HCT116 (cell line): ENCODE measurements around the gene TNFRSF19. TPM values are rescaled to one million over a fixed set of nuclear protein-coding genes. Genes with fewer than 3 reads are reported as not detected.

ENCODE experiments used
- ATAC-seq: fragments of 200-7000 bp; cut with Tn5 transposase; 2 replicates; pipeline ENCODE4 v1.9.1; 2020; ENCODE audit warnings: mild to moderate bottlenecking, moderate library complexity
- BruUV-seq: library from RNA; stranded (reverse); fragments of 400-500 nt; replicated peaks from 2 replicates; lab custom pipeline; 2021; lab: Mats Ljungman, UMichigan
- CTCF ChIA-PET: fragments of 300-600 bp; sonication (Branson Sonifier 250); formaldehyde crosslinking; loops from one replicate; lab custom pipeline; 2021; ENCODE audit warnings: antibody characterized with exemption; lab: Charles Lee
- POLR2A ChIA-PET: fragments of 300-600, 350-600 bp; sonication (Branson Sonifier 250); formaldehyde crosslinking; loops from one replicate; lab custom pipeline; 2021; ENCODE audit warnings: antibody characterized with exemption; lab: Charles Lee
- RAD21 ChIA-PET, 2 experiments: fragments of 300-600 bp; sonication (Branson Sonifier 250); formaldehyde crosslinking; loops; one replicate each; lab custom pipeline; 2023; ENCODE audit warnings: low total read pairs in 2 of 2; ENCODE audit not compliant: uncharacterized antibody in 2 of 2, unreplicated experiment in 2 of 2, low non-redundant PET in 1 of 2; lab: Charles Lee
- DNase-seq: peaks from one replicate; pipeline ENCODE4 v3.0.0-alpha.2; 2010; ENCODE audit warnings: low read depth, low spot score
- H2AFZ ChIP-seq: fragments of 200-600 bp; shearing (Covaris generic), sonication (generic); 2 replicates; pipeline ENCODE4 v1.6.1; 2017; ENCODE audit warnings: low read depth, mixed run types, mixed read lengths, antibody characterized with exemption, low read length; ENCODE audit not compliant: poor library complexity, severe bottlenecking
- H3K27ac ChIP-seq: 2 replicates; pipeline ENCODE4 v1.5.1; 2012; ENCODE audit warnings: low read depth, low read length
- H3K27me3 ChIP-seq: fragments of 200-600 bp; sonication (generic); 2 replicates; pipeline ENCODE4 v1.6.1; 2016; ENCODE audit warnings: mixed run types, low read length, mixed read lengths; ENCODE audit not compliant: insufficient read depth
- H3K36me3 ChIP-seq, 2 experiments: fragments of 200-500 bp in 1 of 2; fragments of 200-600 bp in 1 of 2; sonication (Bioruptor generic) in 1 of 2; sonication (generic) in 1 of 2; 2 replicates each; pipeline versions ENCODE4 v1.5.1 to v1.6.1; 2014 to 2016; ENCODE audit warnings: low read length in 2 of 2, inconsistent platforms in 1 of 2, mixed read lengths in 1 of 2, mixed run types in 1 of 2; ENCODE audit not compliant: insufficient read depth in 2 of 2, control insufficient read depth in 1 of 2
- H3K4me1 ChIP-seq, 2 experiments: fragments of 200-600 bp in 1 of 2; sonication (generic) in 1 of 2; 2 replicates each; pipeline versions ENCODE4 v1.5.1 to v1.6.1; 2012 to 2017; ENCODE audit warnings: low read length in 2 of 2, inconsistent platforms in 1 of 2, mild to moderate bottlenecking in 1 of 2, mixed read lengths in 1 of 2, mixed run types in 1 of 2, moderate library complexity in 1 of 2; ENCODE audit not compliant: insufficient read depth in 2 of 2, control insufficient read depth in 1 of 2
- H3K4me2 ChIP-seq: fragments of 200-600 bp; sonication (generic); 2 replicates; pipeline ENCODE4 v1.6.1; 2017; ENCODE audit warnings: mixed run types, low read length, mixed read lengths
- H3K4me3 ChIP-seq, 2 experiments: fragments of 200-600 bp in 1 of 2; sonication (generic) in 1 of 2; replicated peaks in 1 of 2; 2 replicates each; pipeline ENCODE4 v1.5.1; 2011 to 2016; ENCODE audit warnings: low read length in 2 of 2, control low read depth in 1 of 2, low read depth in 1 of 2, mild to moderate bottlenecking in 1 of 2, mixed read lengths in 1 of 2, mixed run types in 1 of 2
- H3K79me2 ChIP-seq: fragments of 200-600 bp; sonication (generic); 2 replicates; pipeline ENCODE4 v1.6.1; 2017; ENCODE audit warnings: mild to moderate bottlenecking, mixed run types, low read length, moderate library complexity, mixed read lengths; ENCODE audit not compliant: insufficient read depth
- H3K9ac ChIP-seq: fragments of 200-600 bp; sonication (generic); 2 replicates; pipeline ENCODE4 v1.6.1; 2016; ENCODE audit warnings: low read length, mixed read lengths
- H3K9me2 ChIP-seq: fragments of 200-600 bp; sonication (generic), shearing (Covaris generic); 2 replicates; pipeline ENCODE4 v1.6.1; 2017; ENCODE audit warnings: mixed run types, mild to moderate bottlenecking, moderate library complexity; ENCODE audit not compliant: insufficient read depth
- H3K9me3 ChIP-seq, 2 experiments: fragments of 200-500 bp in 1 of 2; fragments of 200-600 bp in 1 of 2; sonication (Bioruptor generic) in 1 of 2; sonication (generic) in 1 of 2; 2 replicates each; pipeline ENCODE4 v1.6.1; 2014 to 2017; ENCODE audit warnings: low read length in 2 of 2, mixed read lengths in 2 of 2, inconsistent platforms in 1 of 2, low read depth in 1 of 2, mild to moderate bottlenecking in 1 of 2, mixed run types in 1 of 2, moderate library complexity in 1 of 2; ENCODE audit not compliant: control insufficient read depth in 1 of 2, insufficient read depth in 1 of 2
- H4K20me1 ChIP-seq: fragments of 200-600 bp; sonication (generic), shearing (Covaris generic); 2 replicates; pipeline ENCODE4 v1.6.1; 2017; ENCODE audit warnings: mixed run types, mild to moderate bottlenecking, moderate library complexity; ENCODE audit not compliant: insufficient read depth
- ELF1 ChIP-seq: IDR thresholded peaks from 2 replicates; pipeline ENCODE4 v1.6.1; 2012; ENCODE audit warnings: low read depth, borderline replicate concordance
- EZH2 ChIP-seq: fragments of 200-600 bp; sonication (generic); IDR thresholded peaks from 2 replicates; pipeline ENCODE4 v1.6.1; 2017; ENCODE audit warnings: antibody characterized with exemption, mixed run types
- EZH2phosphoT487 ChIP-seq: fragments of 200-600 bp; IDR thresholded peaks from 2 replicates; pipeline ENCODE4 v1.6.1; 2018; ENCODE audit warnings: antibody characterized with exemption, borderline replicate concordance
- FOSL1 ChIP-seq: IDR thresholded peaks from 2 replicates; pipeline ENCODE4 v1.6.1; 2012; ENCODE audit warnings: low read depth
- JUND ChIP-seq: IDR thresholded peaks from 2 replicates; pipeline ENCODE4 v1.6.1; 2012
- POLR2A ChIP-seq: IDR thresholded peaks from 2 replicates; pipeline ENCODE4 v1.7.0; 2011; ENCODE audit warnings: borderline replicate concordance; ENCODE audit not compliant: insufficient read depth, insufficient read length; ENCODE audit errors: extremely low read depth
- RAD21 ChIP-seq: IDR thresholded peaks from 2 replicates; pipeline ENCODE4 v1.6.1; 2012; ENCODE audit warnings: low read depth, mild to moderate bottlenecking
- REST ChIP-seq: IDR thresholded peaks from 2 replicates; pipeline ENCODE4 v1.6.1; 2012; ENCODE audit warnings: low read depth
- SP1 ChIP-seq: IDR thresholded peaks from 2 replicates; pipeline ENCODE4 v1.6.1; 2012; ENCODE audit warnings: low read depth
- SRF ChIP-seq: IDR thresholded peaks from 2 replicates; pipeline ENCODE4 v1.6.1; 2012; ENCODE audit warnings: low read depth
- ZBTB33 ChIP-seq: IDR thresholded peaks from 2 replicates; pipeline ENCODE4 v1.6.1; 2011; ENCODE audit warnings: mild to moderate bottlenecking, low read length, moderate library complexity; ENCODE audit not compliant: insufficient replicate concordance; ENCODE audit errors: extremely low read depth
- ZFX ChIP-seq: fragments of 450-650 bp; IDR thresholded peaks from 2 replicates; pipeline ENCODE4 v1.6.1; 2017
- ZNF274 ChIP-seq: fragments of 200-500 bp; sonication (Bioruptor generic); IDR thresholded peaks from 2 replicates; pipeline ENCODE4 v1.6.1; 2014; ENCODE audit warnings: mild to moderate bottlenecking, low read depth, low read length, inconsistent platforms
- intact Hi-C: fragments of 100-400 bp; cut with micrococcal nuclease; formaldehyde crosslinking; loops from 2 replicates; pipeline ENCODE4 v1.10.0; 2022
- total RNA-seq: library from RNA; stranded (reverse); gene quantifications from one replicate; pipeline ENCODE4 v1.2.1, GENCODE V29; 2021; ENCODE audit not compliant: unreplicated experiment
- TF ChIP-seq, protein P1 (sequence below): IDR thresholded peaks from 2 replicates; pipeline ENCODE4 v1.6.1; 2012

TNFRSF19 gene
- total RNA-seq, 1 experiment from 2014 or later = 1.1 TPM

DNA sequence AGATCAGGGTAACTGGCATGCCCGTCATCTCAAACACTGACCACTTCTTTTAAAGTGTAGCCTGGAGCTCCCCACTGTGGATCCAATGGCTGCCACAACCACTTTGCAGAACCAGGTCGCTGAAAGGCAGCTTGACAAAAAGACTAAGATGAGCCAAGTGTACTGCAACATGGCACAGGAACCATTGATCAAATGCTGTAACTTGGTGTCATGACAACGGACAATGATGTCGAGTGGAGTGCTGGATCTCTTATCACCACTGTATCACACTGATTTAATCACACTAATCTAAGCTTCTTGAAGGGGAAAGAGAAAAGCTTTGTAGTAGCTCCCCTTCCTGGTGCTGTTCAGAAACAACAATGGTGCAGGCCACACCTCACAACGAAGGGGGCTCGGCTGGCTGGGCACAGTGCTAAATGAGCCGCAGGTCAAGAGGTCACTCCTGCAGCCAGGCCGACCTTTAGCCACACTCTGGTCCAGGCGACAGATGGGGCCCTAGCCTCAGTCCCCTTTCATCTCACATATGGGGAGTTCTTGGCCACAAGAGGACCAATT, 2.2 kb upstream of the TNFRSF19 start:
- H3K4me3 ChIP-seq = no peak overlapping the region
- H3K9me2 ChIP-seq = no peaks in the 10 kb centered on the region
- H2AFZ ChIP-seq = no peak overlapping the region
- no peak overlapping the region for H3K9ac ChIP-seq
- no peak overlapping the region for H3K27ac ChIP-seq
- POLR2A ChIA-PET = no interaction called here
- ATAC-seq (no peak), DNase-seq (no peak)
- no peaks in the 10 kb centered on the region for H3K36me3 ChIP-seq
- H3K79me2 ChIP-seq = no peaks in the 10 kb centered on the region
- CTCF ChIA-PET = interaction anchor here (1.2 kb wide), 1 partner anchor 767 kb away, joined by 4 read pairs; no protein-coding TSS in a partner anchor
- TF ChIP-seq JUND (no peak), EZH2phosphoT487 (no peak), POLR2A (no peak), ELF1 (no peak), ZNF274 (no peak), SRF (no peak), RAD21 (no peak), FOSL1 (no peak), ZBTB33 (no peak), ZFX (no peak), SP1 (no peak), REST (no peak), EZH2 (no peak)
- TF ChIP-seq, protein P1, sequence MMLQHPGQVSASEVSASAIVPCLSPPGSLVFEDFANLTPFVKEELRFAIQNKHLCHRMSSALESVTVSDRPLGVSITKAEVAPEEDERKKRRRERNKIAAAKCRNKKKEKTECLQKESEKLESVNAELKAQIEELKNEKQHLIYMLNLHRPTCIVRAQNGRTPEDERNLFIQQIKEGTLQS = no peak
- no peaks in the 10 kb centered on the region for H3K9me3 ChIP-seq
- H3K4me2 ChIP-seq = no peak overlapping the region
- intact Hi-C loops = no loop called here
- RAD21 ChIA-PET = interaction anchor here in 1 of 2 experiments (0.6 kb wide), 1 partner anchor 9 kb away, joined by 8 read pairs; no protein-coding TSS in a partner anchor
- no TSS peak for BruUV-seq
- H3K4me1 ChIP-seq = peaks cover 0 to 4% of the 10 kb centered on the region in 2 experiments; a peak in 1 of 4 replicates
- H4K20me1 ChIP-seq = no peaks in the 10 kb centered on the region
- peaks cover 35% of the 10 kb centered on the region for H3K27me3 ChIP-seq
